Measurements from ENCODE around the gene ADAMTS9.
A peak's percentile ranks its signal among the peaks of the same experiment; 100 is the strongest.

The ADAMTS9 gene

GRCh38 chr3:64591615-64592014, 96.2 kb downstream of the ADAMTS9 start:
- H3K4me3 Mint-ChIP-seq = no peak overlapping the region
- H3K9me3 Mint-ChIP-seq = no peaks in the 10 kb centered on the region
- H3K4me1 Mint-ChIP-seq = no peaks in the 10 kb centered on the region
- no peak for DNase-seq
- no peak overlapping the region for H3K27ac Mint-ChIP-seq
- no peaks in the 10 kb centered on the region for H3K27me3 Mint-ChIP-seq
- ATAC-seq = no peak

- no peak for ATAC-seq
- H3K9me3 Mint-ChIP-seq = no peaks in the 10 kb centered on the region
- no peak for DNase-seq
- no peak overlapping the region for H3K4me3 Mint-ChIP-seq
- no peaks in the 10 kb centered on the region for H3K4me1 Mint-ChIP-seq
- no peaks in the 10 kb centered on the region for H3K27me3 Mint-ChIP-seq
- no peak overlapping the region for H3K27ac Mint-ChIP-seq
Observed at GRCh38 chr3:64588380-64588779, 99.4 kb downstream of the ADAMTS9 start.

DNA sequence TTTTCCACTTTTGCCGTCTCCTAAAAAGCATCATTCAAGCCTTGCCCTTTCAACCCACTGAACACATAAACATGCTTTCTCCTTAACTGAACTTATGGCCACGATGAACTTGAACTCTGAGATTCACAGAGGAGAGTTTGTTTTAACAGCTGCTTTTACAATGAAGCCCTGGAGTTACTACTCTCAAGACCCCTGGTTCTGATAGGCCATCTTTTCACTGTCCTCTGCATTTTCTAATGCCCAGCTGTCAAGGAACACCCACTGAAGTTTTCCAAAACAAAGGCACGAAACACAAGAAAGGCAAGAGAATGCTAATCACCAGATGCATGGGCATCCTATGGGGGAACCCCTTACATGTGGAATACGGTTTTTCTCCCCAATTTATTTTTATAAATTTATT, 100.8 kb downstream of the ADAMTS9 start:
- DNase-seq (no peak), ATAC-seq (no peak)
- no peaks in the 10 kb centered on the region for H3K9me3 Mint-ChIP-seq
- no peak overlapping the region for H3K27ac Mint-ChIP-seq
- no peaks in the 10 kb centered on the region for H3K27me3 Mint-ChIP-seq
- no peaks in the 10 kb centered on the region for H3K4me1 Mint-ChIP-seq
- H3K4me3 Mint-ChIP-seq = no peak overlapping the region

- ATAC-seq (no peak), DNase-seq (no peak)
- Mint-ChIP-seq H3K27me3 (no peaks in the 10 kb centered on the region), H3K27ac (no peak overlapping the region), H3K4me3 (no peak overlapping the region), H3K4me1 (no peaks in the 10 kb centered on the region), H3K9me3 (no peaks in the 10 kb centered on the region)
Observed at GRCh38 chr3:64584179-64584578, 103.6 kb downstream of the ADAMTS9 start.

- Mint-ChIP-seq H3K9me3 (no peaks in the 10 kb centered on the region), H3K4me3 (no peak overlapping the region), H3K27ac (peak overlapping the region in 1 of 2 donors; percentile 11), H3K27me3 (no peaks in the 10 kb centered on the region), H3K4me1 (no peaks in the 10 kb centered on the region)
- no peak for DNase-seq
- no peak for ATAC-seq
Observed at GRCh38 chr3:64578797-64579196, 109.0 kb downstream of the ADAMTS9 start.

- Mint-ChIP-seq H3K4me3 (no peak overlapping the region), H3K9me3 (no peaks in the 10 kb centered on the region), H3K27me3 (no peaks in the 10 kb centered on the region), H3K27ac (peak overlapping the region in 1 of 2 donors; percentile 11), H3K4me1 (no peaks in the 10 kb centered on the region)
- DNase-seq (no peak), ATAC-seq (no peak)
Observed at GRCh38 chr3:64578062-64578770, 109.6 kb downstream of the ADAMTS9 start.

DNA sequence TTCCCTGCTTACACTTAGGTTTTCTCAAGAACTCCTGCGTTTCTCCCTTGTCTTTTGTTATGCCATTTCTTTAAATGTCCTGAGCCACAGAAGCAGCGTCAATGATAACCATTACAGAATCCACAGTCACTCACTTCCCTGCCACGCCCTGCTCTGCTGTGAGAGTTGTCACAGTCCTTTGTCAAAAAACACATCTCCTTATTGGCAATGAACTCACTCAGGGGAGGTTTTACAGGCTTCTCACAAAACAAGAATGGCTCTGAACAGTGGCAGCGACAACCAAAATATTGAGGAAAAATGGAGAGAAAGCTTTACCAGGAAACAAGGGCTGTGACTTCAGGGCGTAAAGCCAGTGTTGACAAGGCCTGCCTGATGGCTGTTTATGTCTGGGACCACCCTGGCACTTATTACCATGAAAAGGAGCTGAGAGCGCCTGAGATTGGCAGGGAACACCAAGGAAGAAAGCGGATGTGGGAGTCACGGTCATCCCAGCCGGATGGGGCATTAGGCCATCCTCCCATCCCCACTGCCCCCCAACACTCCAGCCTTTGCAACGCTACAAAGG, 111.5 kb downstream of the ADAMTS9 start:
- H3K4me3 Mint-ChIP-seq = no peak overlapping the region
- peaks cover 0 to 7% of the 10 kb centered on the region in 2 donors for H3K9me3 Mint-ChIP-seq
- no peaks in the 10 kb centered on the region for H3K27me3 Mint-ChIP-seq
- H3K4me1 Mint-ChIP-seq = no peaks in the 10 kb centered on the region
- no peak for ATAC-seq
- no peak for DNase-seq
- H3K27ac Mint-ChIP-seq = no peak overlapping the region

DNA sequence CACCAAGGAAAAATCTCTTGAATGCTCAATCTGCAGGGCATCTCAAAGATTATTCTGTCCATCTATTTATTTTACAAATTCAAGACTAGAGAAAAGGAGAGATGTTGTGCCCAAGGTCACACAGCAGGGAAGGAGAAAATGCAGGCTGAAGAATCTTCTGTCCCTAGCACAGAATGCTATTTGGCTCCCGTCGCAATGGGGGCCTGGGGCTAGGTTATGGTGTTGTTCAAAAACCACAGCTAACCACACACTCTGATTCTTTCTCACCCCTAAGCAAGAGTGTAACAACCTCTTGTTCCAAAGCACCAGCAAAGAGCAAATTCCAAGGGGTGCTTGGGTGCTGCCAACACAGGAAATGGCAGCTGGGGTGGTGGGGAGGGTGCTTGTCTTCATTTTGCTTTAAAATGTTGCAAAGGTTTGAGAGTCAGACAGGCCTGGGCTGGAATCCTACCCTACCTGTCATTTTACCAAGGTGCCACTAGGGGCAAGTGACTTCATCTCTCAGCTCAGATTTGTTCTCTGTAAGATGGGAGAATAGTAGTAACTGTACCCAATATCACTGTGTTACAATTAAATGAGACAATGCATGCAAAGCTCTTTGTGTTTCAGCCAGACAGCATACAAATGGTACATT, 112.5 kb downstream of the ADAMTS9 start:
- ATAC-seq = no peak
- no peaks in the 10 kb centered on the region for H3K4me1 Mint-ChIP-seq
- H3K27me3 Mint-ChIP-seq = no peaks in the 10 kb centered on the region
- no peak overlapping the region for H3K27ac Mint-ChIP-seq
- no peak for DNase-seq
- H3K9me3 Mint-ChIP-seq = peaks cover 0 to 7% of the 10 kb centered on the region in 2 donors
- H3K4me3 Mint-ChIP-seq = no peak overlapping the region

- ATAC-seq (no peak), DNase-seq (no peak)
- no peak overlapping the region for H3K4me3 Mint-ChIP-seq
- H3K9me3 Mint-ChIP-seq = peaks cover 0 to 7% of the 10 kb centered on the region in 2 donors
- no peaks in the 10 kb centered on the region for H3K27me3 Mint-ChIP-seq
- no peaks in the 10 kb centered on the region for H3K4me1 Mint-ChIP-seq
- no peak overlapping the region for H3K27ac Mint-ChIP-seq
Observed at GRCh38 chr3:64574194-64574593, 113.6 kb downstream of the ADAMTS9 start.

DNA sequence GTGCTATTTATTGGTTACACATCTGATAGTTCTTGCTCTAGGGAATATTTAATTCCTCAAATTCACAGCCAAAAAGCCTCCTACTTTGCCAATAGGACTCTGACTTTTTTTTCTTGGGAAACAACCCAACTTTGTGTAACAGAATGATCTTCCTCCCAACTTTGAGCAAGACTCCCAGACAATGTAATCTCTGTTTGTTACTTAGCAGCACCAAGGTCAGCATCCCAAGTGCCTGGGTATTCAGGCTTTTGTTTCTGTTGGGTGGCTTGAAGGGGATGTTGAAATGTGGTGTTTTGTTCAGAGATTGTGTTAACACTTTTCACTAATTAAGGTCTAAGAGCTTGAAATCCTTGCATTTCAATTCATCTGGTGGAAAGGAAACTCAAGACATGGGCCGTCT, 115.8 kb downstream of the ADAMTS9 start:
- Mint-ChIP-seq H3K4me3 (no peak overlapping the region), H3K27me3 (no peaks in the 10 kb centered on the region), H3K27ac (no peak overlapping the region), H3K9me3 (peaks cover 0 to 7% of the 10 kb centered on the region in 2 donors), H3K4me1 (no peaks in the 10 kb centered on the region)
- ATAC-seq (no peak), DNase-seq (no peak)

DNA sequence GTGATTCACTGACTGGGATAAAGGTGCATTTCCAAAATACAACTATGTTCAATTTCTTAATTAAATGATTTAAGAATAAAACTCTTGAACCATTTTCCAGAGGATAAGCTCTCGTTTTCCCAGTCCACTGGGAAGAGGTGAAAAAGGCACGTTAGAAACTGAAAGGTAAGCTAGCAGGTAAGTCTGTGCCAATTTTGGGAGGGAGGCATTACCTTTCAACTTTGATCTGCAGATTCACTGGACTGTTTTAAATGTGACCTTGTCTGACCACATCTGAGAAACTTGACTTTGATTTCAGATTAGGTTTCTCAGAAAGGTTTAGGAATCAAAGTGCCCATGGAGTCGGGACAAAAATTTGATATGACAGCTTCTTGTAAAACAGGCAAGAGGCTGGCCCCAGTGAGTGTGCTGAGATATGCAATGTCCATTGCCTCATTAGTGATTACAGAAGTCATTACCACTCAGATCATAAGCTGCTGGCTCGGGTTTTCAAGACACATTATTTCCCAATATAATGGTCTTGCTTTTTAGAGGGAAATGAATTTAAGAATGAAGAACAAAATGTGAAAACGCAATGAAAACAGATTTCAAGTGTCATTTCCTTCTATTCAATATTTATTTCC, 118.8 kb downstream of the ADAMTS9 start:
- no peaks in the 10 kb centered on the region for H3K27me3 Mint-ChIP-seq
- H3K4me3 Mint-ChIP-seq = no peak overlapping the region
- no peaks in the 10 kb centered on the region for H3K4me1 Mint-ChIP-seq
- H3K9me3 Mint-ChIP-seq = peaks cover 0 to 7% of the 10 kb centered on the region in 2 donors
- H3K27ac Mint-ChIP-seq = no peak overlapping the region
- no peak for ATAC-seq
- DNase-seq = no peak

GRCh38 chr3:64566859-64567258, 120.9 kb downstream of the ADAMTS9 start:
- DNase-seq = no peak
- Mint-ChIP-seq H3K4me3 (no peak overlapping the region), H3K4me1 (no peaks in the 10 kb centered on the region), H3K27ac (peak overlapping the region in 1 of 2 donors; percentile 40), H3K27me3 (no peaks in the 10 kb centered on the region), H3K9me3 (no peaks in the 10 kb centered on the region)
- ATAC-seq = no peak

GRCh38 chr3:64563751-64564150, 124.0 kb downstream of the ADAMTS9 start:
- Mint-ChIP-seq H3K4me1 (no peaks in the 10 kb centered on the region), H3K9me3 (no peaks in the 10 kb centered on the region), H3K27ac (no peak overlapping the region), H3K27me3 (no peaks in the 10 kb centered on the region), H3K4me3 (no peak overlapping the region)
- ATAC-seq (no peak), DNase-seq (no peak)

DNA sequence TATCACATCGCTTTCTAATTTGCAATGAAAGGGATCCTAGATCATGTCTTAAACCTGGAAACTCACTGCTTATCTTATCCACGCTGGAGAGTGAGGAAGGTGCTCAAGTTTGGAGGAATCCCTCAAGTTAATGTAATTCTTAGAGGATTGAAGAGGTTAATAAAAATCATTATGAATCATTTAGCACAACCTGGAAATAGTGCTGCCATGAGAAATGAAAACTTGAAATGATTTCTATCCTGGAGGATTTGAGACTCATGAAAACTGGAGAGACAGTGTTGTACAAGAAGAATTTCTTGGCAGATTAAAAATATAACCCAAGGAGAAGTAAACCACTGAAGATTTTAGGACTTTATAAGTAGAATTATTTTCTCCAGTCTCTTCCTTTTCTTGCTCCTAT, 125.9 kb downstream of the ADAMTS9 start:
- Mint-ChIP-seq H3K9me3 (no peaks in the 10 kb centered on the region), H3K27ac (no peak overlapping the region), H3K4me3 (no peak overlapping the region), H3K27me3 (no peaks in the 10 kb centered on the region), H3K4me1 (no peaks in the 10 kb centered on the region)
- ATAC-seq (no peak), DNase-seq (no peak)

DNA sequence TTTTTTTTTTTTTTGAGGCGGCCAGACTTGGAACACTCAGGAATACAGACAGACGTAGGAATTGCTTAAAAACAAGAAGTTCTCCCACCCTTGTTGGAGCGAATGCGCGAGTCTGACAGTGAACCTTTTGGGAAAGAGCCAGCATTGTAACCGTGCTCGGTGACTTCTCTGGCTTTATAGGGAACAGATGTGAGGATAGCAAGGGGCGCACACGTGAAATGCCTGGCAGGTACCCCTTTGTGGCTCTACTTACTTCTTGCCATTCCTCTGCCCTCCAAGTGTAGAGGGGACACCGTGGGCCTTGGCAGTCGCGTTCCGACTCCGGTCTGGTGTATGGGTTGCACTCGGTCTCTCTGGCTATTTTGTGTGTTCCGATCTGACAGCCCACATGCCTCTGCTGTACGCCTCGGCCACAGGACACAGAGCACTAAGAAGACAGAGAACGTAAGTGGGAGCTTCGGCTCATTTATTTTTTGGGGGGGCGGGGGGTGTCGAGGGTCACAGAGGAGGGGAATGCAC, 126.4 kb downstream of the ADAMTS9 start:
- H3K27ac Mint-ChIP-seq = no peak overlapping the region
- DNase-seq = no peak

GRCh38 chr3:64560791-64561190, 127.0 kb downstream of the ADAMTS9 start:
- H3K27ac Mint-ChIP-seq = no peak overlapping the region
- H3K27me3 Mint-ChIP-seq = peaks cover under 1% of the 10 kb centered on the region
- ATAC-seq = no peak
- no peak overlapping the region for H3K4me3 Mint-ChIP-seq
- no peaks in the 10 kb centered on the region for H3K4me1 Mint-ChIP-seq
- DNase-seq = no peak
- H3K9me3 Mint-ChIP-seq = no peaks in the 10 kb centered on the region

More for the DNA sequence above, 126.4 kb downstream of the ADAMTS9 start:
- no peaks in the 10 kb centered on the region for H3K9me3 Mint-ChIP-seq
- H3K4me1 Mint-ChIP-seq = no peaks in the 10 kb centered on the region
- H3K4me3 Mint-ChIP-seq = no peak overlapping the region
- no peaks in the 10 kb centered on the region for H3K27me3 Mint-ChIP-seq
- no peak for ATAC-seq

All from stimulated activated naive CD8-positive, alpha-beta T cell treated with anti-CD3 and anti-CD28 coated beads, Interleukin-15, amount 100 ng/mL, for 72 hours (primary cell).